Measurements from ENCODE around the gene BRF1.

BRF1 gene

DNA sequence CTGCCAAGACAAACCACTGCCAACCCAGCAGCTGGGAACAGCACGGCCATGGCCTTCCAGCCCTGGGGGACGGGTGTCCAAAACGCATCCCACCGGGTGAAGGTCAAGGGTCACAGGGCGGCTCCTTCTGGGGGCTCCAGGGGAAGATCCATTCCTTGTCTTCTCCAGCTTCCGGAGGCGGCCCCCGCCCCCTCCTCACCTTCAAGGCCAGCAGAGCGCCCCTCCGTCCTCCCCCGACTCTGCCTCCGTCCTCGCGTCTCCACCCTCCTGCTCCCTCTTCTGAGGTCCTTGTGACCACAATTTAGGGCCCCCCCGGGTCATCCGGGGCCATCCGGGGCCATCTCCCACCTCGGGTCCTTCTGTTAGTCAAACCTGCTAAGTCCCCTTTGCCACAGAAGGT, 115.8 kb downstream of the BRF1 start:
- H3K4me2 ChIP-seq: peak overlapping the region; percentile 84
- TF ChIP-seq Cebpa-rat (IDR thresholded peaks at IDR 0.05): no peak
- H3K27ac ChIP-seq: no peak overlapping the region
- H3K4me3 ChIP-seq: no peak overlapping the region
- peaks cover 17% of the 10 kb centered on the region for H3K9me3 ChIP-seq
- H3K27me3 ChIP-seq: no peaks in the 10 kb centered on the region
- H3K36me3 ChIP-seq: no peaks in the 10 kb centered on the region
- peaks cover 51% of the 10 kb centered on the region for H3K4me1 ChIP-seq
- H3K9ac ChIP-seq: no peak overlapping the region
- peaks cover 4% of the 10 kb centered on the region for H4K20me1 ChIP-seq

DNA sequence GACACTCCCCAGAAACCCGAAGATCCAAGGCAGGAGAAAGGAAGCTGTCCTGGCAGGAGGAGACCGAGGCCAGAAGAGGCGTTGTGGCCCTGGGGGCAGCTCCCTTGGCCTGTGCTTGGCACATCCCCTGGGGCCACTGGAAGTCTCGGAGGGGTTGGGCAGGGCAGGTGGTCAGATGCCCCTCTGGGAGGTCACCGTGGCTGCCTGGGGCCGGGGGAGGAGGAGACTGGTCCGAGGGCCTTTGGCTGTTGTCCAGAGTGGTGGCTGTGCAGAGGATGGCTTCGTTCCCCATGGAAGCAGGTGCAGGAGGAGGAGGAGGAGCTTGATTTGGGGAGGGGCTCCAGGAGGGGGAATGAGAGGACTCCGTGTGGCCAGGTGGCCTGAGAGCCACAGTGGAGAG, 116.3 kb downstream of the BRF1 start:
- peaks cover 57% of the 10 kb centered on the region for H3K4me1 ChIP-seq
- no peak overlapping the region for H3K4me3 ChIP-seq
- H3K27ac ChIP-seq: no peak overlapping the region
- TF ChIP-seq Cebpa-rat (IDR thresholded peaks at IDR 0.05): no peak
- H3K4me2 ChIP-seq: peak overlapping the region; percentile 84
- peaks cover 10% of the 10 kb centered on the region for H4K20me1 ChIP-seq
- no peak overlapping the region for H3K9ac ChIP-seq
- H3K36me3 ChIP-seq: no peaks in the 10 kb centered on the region
- H3K27me3 ChIP-seq: no peaks in the 10 kb centered on the region
- H3K9me3 ChIP-seq: peaks cover 17% of the 10 kb centered on the region

DNA sequence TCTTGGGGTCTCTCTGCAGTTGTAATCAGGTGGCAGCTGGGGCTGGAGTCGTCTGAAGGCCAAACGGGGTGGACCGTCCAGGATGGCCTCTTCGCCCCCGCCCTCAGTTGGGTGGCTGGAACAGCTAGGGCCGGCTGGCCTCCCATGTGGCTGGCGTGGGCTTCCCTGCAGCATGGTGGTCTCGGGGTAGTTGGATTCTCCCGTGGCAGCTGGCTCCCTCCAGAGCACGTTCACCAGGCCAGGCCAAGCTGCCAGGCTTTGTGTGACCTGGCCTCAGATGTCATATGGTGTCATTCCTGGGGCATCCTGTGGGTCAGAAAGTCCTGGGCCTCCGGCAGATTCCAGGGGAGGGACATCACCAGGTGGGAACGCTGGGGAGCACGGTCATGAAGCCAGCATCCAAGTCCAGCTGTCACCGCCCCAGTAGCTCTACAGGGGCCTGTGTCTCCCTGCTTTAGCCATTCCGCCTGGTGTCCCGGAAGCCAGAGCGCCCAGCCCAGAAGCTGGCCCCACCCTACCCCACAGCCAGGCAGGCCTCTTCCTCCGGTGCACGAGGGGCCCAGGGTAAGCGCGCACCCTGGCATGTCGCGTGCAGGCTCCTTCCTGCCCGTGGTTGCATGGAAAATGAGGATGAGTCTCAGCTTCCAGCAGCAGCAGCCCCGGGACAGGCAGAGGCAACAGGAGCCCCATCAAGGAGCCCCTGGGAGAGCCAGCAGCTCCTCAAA, 118.3 kb downstream of the BRF1 start:
- peak overlapping the region; percentile 53; the same call in 1 of the 2 replicates for H3K9ac ChIP-seq

DNA sequence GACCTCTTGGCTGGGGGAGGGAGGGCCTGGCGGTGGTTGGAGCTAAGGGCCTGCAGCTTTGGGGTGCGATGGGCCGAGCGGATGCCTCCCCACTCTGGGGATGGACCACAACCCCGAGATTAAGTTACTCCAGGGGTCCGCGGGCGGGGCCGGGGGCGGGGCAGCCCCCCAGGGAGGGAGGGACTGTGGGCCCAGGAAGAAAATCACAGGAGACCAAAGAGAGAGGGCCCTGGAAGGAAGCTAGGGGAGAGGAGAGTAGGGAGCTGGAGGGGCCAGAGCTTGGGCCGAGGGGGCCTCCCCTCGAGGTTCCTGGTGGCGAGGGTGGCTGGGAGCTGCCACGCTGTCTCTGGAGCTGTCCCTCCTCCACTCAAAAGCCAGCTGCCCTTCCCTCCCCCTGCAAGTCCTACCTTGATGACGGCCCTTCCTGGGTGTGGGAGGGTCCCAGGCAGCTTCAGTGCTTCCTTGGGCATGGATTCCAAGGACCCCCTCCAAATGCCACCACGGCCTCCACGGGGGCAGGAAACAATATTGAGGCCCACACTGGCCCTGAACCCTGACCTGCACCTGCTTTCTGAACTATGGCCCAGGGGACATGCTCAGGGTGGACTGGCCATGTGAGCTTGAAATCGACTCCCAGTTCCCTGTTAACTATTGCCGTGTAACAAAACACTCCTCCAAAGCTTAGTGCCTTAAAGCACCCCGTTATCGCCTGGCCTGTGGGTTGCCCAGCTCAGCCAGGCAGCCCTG, 119.1 kb downstream of the BRF1 start:
- Histone ChIP-seq H3K9ac (no peak overlapping the region), H3K27me3 (no peaks in the 10 kb centered on the region), H3K9me3 (no peaks in the 10 kb centered on the region), H3K4me1 (peaks cover 84% of the 10 kb centered on the region), H3K27ac (no peak overlapping the region), H3K4me3 (peak overlapping the region; percentile 69), H3K4me2 (peak overlapping the region; percentile 84), H3K36me3 (0 out of 2 replicates have a peak, but pooled peaks cover 6% of the 10 kb centered on the region), H4K20me1 (peaks cover 34% of the 10 kb centered on the region)
- no peak for TF ChIP-seq Cebpa-rat (IDR thresholded peaks at IDR 0.05)

More for the DNA sequence above, 118.3 kb downstream of the BRF1 start:
- no peak for TF ChIP-seq Cebpa-rat (IDR thresholded peaks at IDR 0.05)
- Histone ChIP-seq H3K4me3 (0 out of 2 replicates have a peak overlapping the region, but pooled peaks have one; percentile 38), H3K4me2 (peak overlapping the region; percentile 84), H3K4me1 (peaks cover 77% of the 10 kb centered on the region), H3K9me3 (no peaks in the 10 kb centered on the region), H3K27ac (peak overlapping the region; percentile 59), H4K20me1 (peaks cover 29% of the 10 kb centered on the region), H3K27me3 (no peaks in the 10 kb centered on the region), H3K36me3 (0 out of 2 replicates have a peak, but pooled peaks cover 4% of the 10 kb centered on the region)

DNA sequence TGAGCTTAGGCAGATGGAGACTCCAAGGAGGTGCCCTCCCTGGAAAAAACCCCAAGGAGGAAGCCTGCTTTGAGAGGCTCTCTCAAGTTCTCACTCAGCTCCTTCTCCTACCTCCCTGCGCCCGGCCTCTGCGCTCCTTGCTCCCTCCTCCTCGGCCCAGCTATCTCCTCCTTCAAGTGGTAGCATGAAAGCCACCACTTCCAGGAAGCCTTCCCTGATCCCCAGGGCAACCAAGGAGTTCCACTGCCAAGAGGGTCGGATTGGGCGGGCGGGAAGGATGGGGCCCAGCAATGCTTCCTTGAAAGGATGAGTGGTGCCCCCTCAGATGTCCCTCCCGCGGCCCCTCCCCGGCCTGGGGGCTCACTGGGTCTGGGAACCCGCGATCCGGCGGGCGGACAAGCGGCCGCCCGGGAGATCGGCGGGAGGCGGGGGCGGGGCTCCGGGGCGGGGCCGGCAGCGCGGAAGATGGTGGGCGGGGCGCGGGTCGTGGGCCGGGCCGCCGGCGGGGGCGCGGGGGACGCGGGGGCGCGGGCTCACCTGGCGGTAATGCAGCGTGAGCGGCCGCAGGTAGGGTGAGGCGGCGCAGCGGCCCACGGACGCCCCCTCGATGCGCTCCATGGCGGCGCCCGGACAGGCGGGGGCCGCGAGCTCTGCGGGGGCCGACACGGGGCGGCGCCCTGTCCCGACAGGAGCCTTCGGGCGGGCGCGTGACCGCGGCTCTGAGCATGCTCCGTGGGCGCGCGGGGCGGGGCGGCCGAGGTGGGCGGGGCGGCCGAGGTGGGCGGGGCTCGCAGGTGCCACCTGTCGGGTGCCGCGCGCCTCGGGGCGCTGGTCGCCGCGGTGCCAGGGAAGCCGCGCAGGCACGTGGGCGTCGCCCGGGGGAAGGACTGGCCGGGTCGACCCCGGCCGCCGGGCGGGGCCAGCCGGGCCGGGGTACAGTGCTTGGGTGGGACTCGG, 119.9 kb downstream of the BRF1 start, which contains the start of gene NUDT14:
Gene NUDT14 (minus strand): TSS at position 721 of the 957 bp plus-strand sequence. CDS start 103 bp downstream, at position 618.
- Histone ChIP-seq H3K27ac (peak within 1 kb of the TSS; percentile 53), H3K27me3 (no peaks in the 10 kb centered on the region), H3K36me3 (0 out of 2 replicates have a peak, but pooled peaks cover 6% of the 10 kb centered on the region), H3K9me3 (no peaks in the 10 kb centered on the region), H4K20me1 (peaks cover 34% of the 10 kb centered on the region), H3K4me2 (peak within 1 kb of the TSS; percentile 98), H3K9ac (peak within 1 kb of the TSS; percentile 71; the same call in 1 of the 2 replicates), H3K4me3 (peak within 1 kb of the TSS; percentile 69), H3K4me1 (peaks cover 93% of the 10 kb centered on the region)
- no peak for TF ChIP-seq Cebpa-rat (IDR thresholded peaks at IDR 0.05)

DNA sequence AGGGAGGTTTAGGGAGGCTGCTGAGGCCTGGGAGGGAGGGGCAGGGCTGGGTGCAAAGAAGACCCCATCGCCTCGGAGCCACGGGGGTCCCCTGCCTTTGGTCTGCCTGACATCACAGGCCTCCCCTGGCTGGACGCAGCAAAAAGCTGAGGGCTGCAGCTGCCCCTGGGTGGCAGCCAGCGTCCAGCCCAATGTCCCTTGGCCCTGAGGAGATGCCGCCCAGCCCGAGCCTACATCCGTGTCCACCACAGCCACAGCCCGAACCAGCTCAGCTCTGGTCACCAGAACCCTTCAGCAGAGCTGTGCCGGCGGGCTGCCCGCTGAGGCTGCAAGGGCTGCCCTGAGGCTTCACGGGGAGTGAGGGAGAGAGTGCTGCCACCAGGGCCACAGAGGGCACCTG, 121.6 kb downstream of the BRF1 start:
- peak overlapping the region; percentile 98 for H3K4me2 ChIP-seq
- peak overlapping the region; percentile 48; the same call in 1 of the 2 replicates for H3K9ac ChIP-seq
- peaks cover 95% of the 10 kb centered on the region for H3K4me1 ChIP-seq
- H4K20me1 ChIP-seq: peaks cover 36% of the 10 kb centered on the region
- 0 out of 2 replicates have a peak, but pooled peaks cover 6% of the 10 kb centered on the region for H3K36me3 ChIP-seq
- H3K27ac ChIP-seq: no peak overlapping the region; the same call in 1 of the 2 replicates
- no peak for TF ChIP-seq Cebpa-rat (IDR thresholded peaks at IDR 0.05)
- H3K27me3 ChIP-seq: no peaks in the 10 kb centered on the region
- H3K4me3 ChIP-seq: no peak overlapping the region
- no peaks in the 10 kb centered on the region for H3K9me3 ChIP-seq

DNA sequence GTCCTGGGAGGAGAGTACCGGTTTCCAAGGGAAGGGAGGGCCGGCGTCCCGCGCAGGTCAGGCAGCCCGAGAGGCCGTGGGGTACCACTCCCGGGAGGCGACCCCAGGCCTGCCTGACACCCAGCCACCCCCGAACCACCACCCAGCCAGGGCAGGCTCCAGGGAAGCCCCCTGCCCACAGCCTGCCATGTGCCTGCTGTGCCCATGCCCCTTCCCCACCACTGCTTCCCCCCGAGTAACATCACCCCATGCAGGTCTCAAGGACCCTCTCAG, 122.0 kb downstream of the BRF1 start:
- H3K4me3 ChIP-seq: no peak overlapping the region
- no peaks in the 10 kb centered on the region for H3K9me3 ChIP-seq
- no peaks in the 10 kb centered on the region for H3K27me3 ChIP-seq
- peaks cover 95% of the 10 kb centered on the region for H3K4me1 ChIP-seq
- H3K9ac ChIP-seq: peak overlapping the region; percentile 48; the same call in 1 of the 2 replicates
- TF ChIP-seq Cebpa-rat (IDR thresholded peaks at IDR 0.05): no peak
- H3K27ac ChIP-seq: peak overlapping the region; percentile 85; the same call in 1 of the 2 replicates
- 0 out of 2 replicates have a peak, but pooled peaks cover 6% of the 10 kb centered on the region for H3K36me3 ChIP-seq
- H4K20me1 ChIP-seq: peaks cover 39% of the 10 kb centered on the region
- peak overlapping the region; percentile 98 for H3K4me2 ChIP-seq

DNA sequence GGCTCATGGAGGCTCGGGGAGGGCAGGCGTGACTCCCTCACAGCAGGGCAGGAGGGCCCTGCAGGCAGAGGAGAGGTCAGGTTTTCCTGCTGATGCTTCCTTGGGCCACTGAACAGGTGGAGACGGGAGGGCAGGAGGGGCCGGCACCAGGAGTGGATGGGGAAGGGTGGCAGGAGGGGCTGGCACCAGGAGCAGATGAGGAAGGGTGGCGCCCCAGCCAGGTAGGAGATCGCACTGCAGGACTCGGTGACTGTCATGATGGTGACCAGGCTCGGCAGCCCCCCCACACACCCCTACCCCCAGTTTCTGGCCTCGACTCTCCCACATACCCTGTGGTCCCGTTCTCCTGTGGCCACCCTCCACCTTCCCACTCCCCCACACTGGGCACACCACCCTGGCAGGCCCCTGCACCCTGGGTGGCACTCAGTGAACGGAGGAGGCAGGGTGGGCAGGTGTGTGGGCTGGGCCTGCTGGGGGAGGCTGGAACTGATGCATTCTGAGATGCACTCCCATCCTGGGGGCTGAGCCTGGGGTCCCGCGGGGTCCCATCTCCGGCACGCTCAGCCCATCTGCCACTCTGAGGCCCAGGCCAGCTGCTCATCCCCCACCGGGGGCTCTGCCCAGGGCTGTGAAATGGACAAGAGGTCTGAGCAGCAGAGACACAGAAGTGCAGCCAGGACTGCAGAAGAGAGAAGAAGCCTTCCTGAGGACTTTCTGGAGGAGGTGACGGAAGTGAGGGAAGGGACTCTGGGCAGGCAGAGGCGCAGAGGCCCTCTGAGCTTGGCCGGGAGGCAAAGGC, 122.5 kb downstream of the BRF1 start:
- Histone ChIP-seq H3K4me1 (peaks cover 95% of the 10 kb centered on the region), H4K20me1 (peaks cover 45% of the 10 kb centered on the region), H3K4me2 (peak overlapping the region; percentile 98), H3K27me3 (no peaks in the 10 kb centered on the region), H3K9me3 (no peaks in the 10 kb centered on the region), H3K9ac (peak overlapping the region; percentile 48; the same call in 1 of the 2 replicates), H3K27ac (peak overlapping the region; percentile 85; the same call in 1 of the 2 replicates), H3K4me3 (no peak overlapping the region), H3K36me3 (0 out of 2 replicates have a peak, but pooled peaks cover 6% of the 10 kb centered on the region)
- TF ChIP-seq Cebpa-rat (IDR thresholded peaks at IDR 0.05): no peak

All from BLaER1 (cell line).